ENCODE results near the gene PFN1. TPM values are rescaled to one million over a fixed set of nuclear protein-coding genes. Genes with fewer than 3 reads are reported as not detected.

Gene PFN1
- total and polyA plus RNA-seq, 2 of the 8 experiments (the other 6 are each of a cell fraction or from before 2014, with no cell fraction given), result 1,355 to 1,949 TPM

- Histone ChIP-seq H3K23ac (ENCODE audit: insufficient read length) (no peak overlapping the region), H4K8ac (ENCODE audit: extremely low read depth, insufficient read depth, low read length) (peak overlapping the region; percentile 54), H3K9ac (replicated peaks in 1 of 4; ENCODE audit: extremely low read depth in 1 of 4, low read depth in 3 of 4, low read length in 3 of 4) (no peak overlapping the region), H4K5ac (ENCODE audit: insufficient read length, low read depth, low read length) (no peak overlapping the region), H3K27me3 (replicated peaks in 1 of 4; ENCODE audit: control insufficient read depth in 3 of 4, extremely low read depth in 1 of 4, insufficient read depth in 3 of 4, low read length in 3 of 4) (no peaks in the 10 kb centered on the region), H3K9me3 (ENCODE audit: insufficient read depth in 2 of 2, low read depth in 1 of 2, low read length in 1 of 2) (no peaks in the 10 kb centered on the region), H3K4ac (replicated peaks; ENCODE audit: insufficient read length, low read depth, low read length) (no peak overlapping the region), H2BK20ac (ENCODE audit: low read length) (no peak overlapping the region), H2BK5ac (ENCODE audit: low read depth, low read length) (no peak overlapping the region; the same call in 1 of the 2 replicates), H2BK120ac (replicated peaks; ENCODE audit: low read depth, low read length) (no peak overlapping the region), H3K79me2 (ENCODE audit: control insufficient read depth in 1 of 2, insufficient read depth in 2 of 2, low read length in 2 of 2) (no peaks in the 10 kb centered on the region), H2AK5ac (ENCODE audit: low read depth, low read length) (no peak overlapping the region), H2AFZ (ENCODE audit: low read length) (no peak overlapping the region), H3K4me2 (ENCODE audit: insufficient read depth in 1 of 2, low read depth in 2 of 2, low read length in 2 of 2) (no peak overlapping the region), H4K20me1 (replicated peaks in 1 of 2; ENCODE audit: control insufficient read depth in 1 of 2, insufficient read depth in 2 of 2, low read length in 2 of 2) (peaks cover 0 to 10% of the 10 kb centered on the region in 2 experiments), H3K23me2 (ENCODE audit: low read depth, low read length) (peaks cover 3% of the 10 kb centered on the region; the same call in 1 of the 2 replicates), H3K4me1 (replicated peaks in 1 of 4; ENCODE audit: control insufficient read depth in 3 of 4, insufficient read depth in 4 of 4, low read length in 3 of 4) (peaks cover 0 to 9% (median 3%) of the 10 kb centered on the region in 4 experiments; a peak in 5 of 7 replicates), H3K18ac (ENCODE audit: extremely low read depth, low read length) (no peak overlapping the region), H2BK15ac (ENCODE audit: low read length) (no peak overlapping the region), H3K4me3 (ENCODE audit: extremely low read depth in 1 of 4, insufficient read depth in 2 of 4, low read depth in 3 of 4, low read length in 4 of 4) (no peak overlapping the region), H3K36me3 (ENCODE audit: control insufficient read depth in 2 of 4, insufficient read depth in 4 of 4, low read length in 3 of 4) (peaks cover 7 to 24% (median 20%) of the 10 kb centered on the region in 4 experiments), H3K79me1 (ENCODE audit: low read depth, low read length) (no peaks in the 10 kb centered on the region; the same call in 1 of the 2 replicates), H4K91ac (replicated peaks; ENCODE audit: insufficient read length, low read length) (no peak overlapping the region), H2BK12ac (ENCODE audit: low read depth, low read length) (no peak overlapping the region), H3K27ac (ENCODE audit: low read depth, low read length) (0 out of 2 replicates have a peak overlapping the region, but pooled peaks have one; percentile 55), H3K14ac (ENCODE audit: insufficient read length) (no peak overlapping the region), H3K56ac (replicated peaks; ENCODE audit: insufficient read length, low read depth, low read length) (no peak overlapping the region)
- ChIA-PET POLR2A (ENCODE audit: partially characterized antibody) (interaction anchor here (0.5 to 2.1 kb wide), 11 partner anchors 12 to 303 kb away, joined by 3 to 5 read pairs (median 3); partner anchors contain the start of genes PELP1 and SPAG7), CTCF (ENCODE audit: partially characterized antibody) (interaction anchor here (0.6 to 3.2 kb wide), 24 partner anchors 9 to 328 kb away, joined by 3 to 17 read pairs (median 3); partner anchors contain the start of genes GLTPD2 and PLD2)
- WGBS, 2 experiments (ENCODE audit: extremely low coverage in 1 of 2, insufficient coverage in 1 of 2, insufficient read length in 1 of 2, insufficient replicate concordance in 2 of 2, low coverage in 1 of 2, low lambda C conversion rate in 2 of 2, missing lambda C conversion rate in 1 of 2), result 92% methylated on average over 17 of the region's 27 CpGs; no CpG with 5 or more reads in 1 of the 2 experiments
- DNase-seq (ENCODE audit: low read depth in 1 of 2, low spot score in 2 of 2) (no peak), FAIRE-seq (no peak)
- TF ChIP-seq SP1 (IDR thresholded peaks at IDR 0.05; ENCODE audit: low read depth, low read length), result no peak
- no peak for TF ChIP-seq TBP (IDR thresholded peaks at IDR 0.05; ENCODE audit: low read depth, low read length)
- TF ChIP-seq SIN3A (conservative IDR thresholded peaks at IDR 0.05 in 1 of 2, IDR thresholded peaks at IDR 0.05 in 1 of 2; ENCODE audit: low read depth in 1 of 2, low read length in 2 of 2), result no peak
- TF ChIP-seq TEAD4 (IDR thresholded peaks at IDR 0.05; ENCODE audit: low read depth, low read length), result no peak
- TF ChIP-seq, protein P1, sequence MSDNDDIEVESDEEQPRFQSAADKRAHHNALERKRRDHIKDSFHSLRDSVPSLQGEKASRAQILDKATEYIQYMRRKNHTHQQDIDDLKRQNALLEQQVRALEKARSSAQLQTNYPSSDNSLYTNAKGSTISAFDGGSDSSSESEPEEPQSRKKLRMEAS (IDR thresholded peaks at IDR 0.05), result no peak
- TF ChIP-seq, protein P2, sequence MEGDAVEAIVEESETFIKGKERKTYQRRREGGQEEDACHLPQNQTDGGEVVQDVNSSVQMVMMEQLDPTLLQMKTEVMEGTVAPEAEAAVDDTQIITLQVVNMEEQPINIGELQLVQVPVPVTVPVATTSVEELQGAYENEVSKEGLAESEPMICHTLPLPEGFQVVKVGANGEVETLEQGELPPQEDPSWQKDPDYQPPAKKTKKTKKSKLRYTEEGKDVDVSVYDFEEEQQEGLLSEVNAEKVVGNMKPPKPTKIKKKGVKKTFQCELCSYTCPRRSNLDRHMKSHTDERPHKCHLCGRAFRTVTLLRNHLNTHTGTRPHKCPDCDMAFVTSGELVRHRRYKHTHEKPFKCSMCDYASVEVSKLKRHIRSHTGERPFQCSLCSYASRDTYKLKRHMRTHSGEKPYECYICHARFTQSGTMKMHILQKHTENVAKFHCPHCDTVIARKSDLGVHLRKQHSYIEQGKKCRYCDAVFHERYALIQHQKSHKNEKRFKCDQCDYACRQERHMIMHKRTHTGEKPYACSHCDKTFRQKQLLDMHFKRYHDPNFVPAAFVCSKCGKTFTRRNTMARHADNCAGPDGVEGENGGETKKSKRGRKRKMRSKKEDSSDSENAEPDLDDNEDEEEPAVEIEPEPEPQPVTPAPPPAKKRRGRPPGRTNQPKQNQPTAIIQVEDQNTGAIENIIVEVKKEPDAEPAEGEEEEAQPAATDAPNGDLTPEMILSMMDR (IDR thresholded peaks at IDR 0.05; ENCODE audit: control extremely low read depth in 1 of 3, insufficient read depth in 1 of 3, low read depth in 1 of 3, low read length in 3 of 3), result no peak
- TF ChIP-seq HDAC6 (IDR thresholded peaks at IDR 0.05; ENCODE audit: low read depth, low read length), result no peak
Observed at GRCh38 chr17:4896332-4897197, 51.8 kb downstream of the PFN1 start.

All from H1 (cell line).